Endothelial cell of hepatic sinusoid (primary cell): ENCODE data around the gene CCDC137.

Source experiments
- in situ Hi-C: cut with HindIII; loops from 2 replicates; pipeline ENCODE4 v1.10.0; 2017; ENCODE audit warnings: low sequenced_read_pairs

Gene CCDC137

DNA sequence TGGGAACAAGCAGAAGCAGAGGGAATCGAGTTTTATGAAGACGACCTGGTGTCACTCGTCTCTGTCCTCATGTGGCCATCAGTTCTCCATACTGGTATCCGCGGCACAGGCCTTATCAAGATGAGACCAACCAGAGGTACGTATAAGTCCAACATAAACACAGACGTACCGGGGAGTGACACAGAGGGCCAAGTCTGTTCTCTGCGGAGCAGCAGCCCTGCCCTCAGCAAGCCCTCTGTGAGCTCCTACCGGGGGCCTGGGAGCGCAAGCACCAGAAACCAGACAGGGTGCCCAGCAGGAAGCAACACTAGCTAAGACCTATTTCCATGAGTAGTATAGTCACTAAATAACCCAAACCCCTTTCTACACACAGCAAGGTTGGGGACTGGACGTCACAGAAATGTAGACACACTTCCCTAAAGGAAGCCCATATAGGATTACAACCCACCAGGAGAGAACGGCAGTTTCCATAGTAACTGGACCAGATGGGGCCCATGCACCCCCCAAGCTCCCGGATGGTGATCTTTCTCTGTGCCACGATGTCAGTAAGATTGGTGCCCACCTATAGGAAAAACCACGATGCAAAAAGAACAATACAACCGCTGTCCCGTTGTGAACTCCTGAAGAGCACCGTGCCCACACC is 16.1 kb downstream of the CCDC137 start:
- in situ Hi-C loops: no loop called here

DNA sequence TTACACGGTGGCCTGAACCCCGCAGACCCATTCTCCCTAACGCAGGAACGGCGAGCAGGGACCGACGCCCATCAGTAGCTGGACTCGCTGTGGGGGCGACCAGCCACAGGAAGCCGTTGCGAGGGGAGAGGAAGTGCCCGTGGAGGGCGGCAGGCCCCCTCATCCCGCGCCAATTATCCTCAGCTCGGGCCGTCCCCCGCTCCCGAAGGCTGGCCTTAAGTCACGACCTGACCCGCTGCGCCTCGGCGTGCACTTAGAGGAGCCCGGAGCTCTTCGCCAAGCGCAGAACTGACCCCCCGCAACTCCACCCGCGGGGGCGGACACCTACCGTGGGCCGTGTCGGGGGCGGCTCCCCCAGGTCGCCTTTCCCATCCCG is 16.7 kb downstream of the CCDC137 start:
- in situ Hi-C loops: no loop called here

DNA sequence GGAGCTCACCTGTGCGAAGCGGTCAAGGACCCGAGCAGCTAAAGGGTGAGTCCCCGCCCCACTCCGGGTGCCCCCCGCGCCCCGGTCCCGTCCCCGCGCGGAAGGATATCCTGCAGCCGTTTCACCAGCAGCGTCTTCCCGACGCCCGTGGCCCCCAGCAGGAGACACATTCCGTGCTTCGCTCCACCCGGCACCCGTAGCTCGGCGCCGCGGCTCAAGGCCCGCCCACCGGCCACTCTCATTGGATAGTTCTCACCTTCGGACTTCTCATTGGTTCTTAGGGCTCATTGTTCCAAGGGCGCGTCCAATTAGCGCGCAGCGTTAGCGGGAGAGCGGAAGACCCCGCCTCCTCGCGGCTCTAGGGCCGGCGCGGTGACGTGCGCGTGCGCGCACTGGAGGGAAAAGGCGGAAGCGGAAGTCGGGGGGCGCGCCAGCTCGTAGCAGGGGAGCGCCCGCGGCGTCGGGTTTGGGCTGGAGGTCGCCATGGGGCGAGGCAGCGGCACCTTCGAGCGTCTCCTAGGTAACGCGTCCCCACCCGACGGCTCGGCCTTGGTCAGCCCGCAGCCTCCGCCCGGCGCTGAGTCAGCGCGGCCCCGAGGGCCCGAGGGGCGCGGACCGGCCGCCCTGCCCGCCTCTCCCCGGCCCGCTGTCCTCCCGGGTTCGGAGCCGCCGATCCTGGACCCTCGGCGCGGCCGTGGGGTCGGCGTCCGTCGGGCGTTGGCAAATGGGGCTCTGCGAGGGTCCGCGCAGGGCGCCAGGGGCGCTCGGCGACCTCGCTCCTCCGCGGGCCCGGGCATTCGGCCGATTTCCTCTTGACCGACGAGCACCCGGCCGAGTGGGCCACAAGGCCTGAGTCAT is 17.3 kb downstream of the CCDC137 start, which contains the start of the genes ARL16 and HGS:
ARL16 (minus strand) TSS at position 214 of the 858 bp plus-strand sequence; CDS start at position 170, 44 bp downstream.
HGS (plus strand) TSS at position 428 of the 858 bp plus-strand sequence; CDS start at position 484, 56 bp downstream.
- in situ Hi-C loops: no loop called here

DNA sequence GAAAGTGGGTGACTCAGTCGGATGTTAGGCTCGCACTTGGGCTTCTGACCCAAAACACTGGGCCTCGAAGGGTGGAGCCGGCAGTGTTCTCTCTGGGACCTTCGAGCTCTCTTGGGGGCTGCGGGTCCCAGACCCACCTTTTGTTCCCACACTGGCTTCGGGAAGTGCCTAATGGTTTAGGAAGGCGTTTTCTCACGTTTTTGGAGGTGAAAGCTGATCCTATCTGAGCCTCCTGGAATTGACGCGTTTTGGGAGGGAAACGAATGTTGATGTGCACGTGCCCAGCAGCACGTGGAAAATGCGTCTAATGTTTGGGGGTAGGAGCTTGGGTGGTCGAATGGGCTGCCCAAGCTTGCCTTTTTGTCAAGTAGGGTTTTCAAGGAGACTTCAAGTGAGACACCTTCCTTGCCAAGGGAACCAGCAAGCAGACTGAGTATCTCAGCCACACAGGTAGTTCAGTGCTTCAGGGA is 17.9 kb downstream of the CCDC137 start:
- in situ Hi-C loops: no loop called here

DNA sequence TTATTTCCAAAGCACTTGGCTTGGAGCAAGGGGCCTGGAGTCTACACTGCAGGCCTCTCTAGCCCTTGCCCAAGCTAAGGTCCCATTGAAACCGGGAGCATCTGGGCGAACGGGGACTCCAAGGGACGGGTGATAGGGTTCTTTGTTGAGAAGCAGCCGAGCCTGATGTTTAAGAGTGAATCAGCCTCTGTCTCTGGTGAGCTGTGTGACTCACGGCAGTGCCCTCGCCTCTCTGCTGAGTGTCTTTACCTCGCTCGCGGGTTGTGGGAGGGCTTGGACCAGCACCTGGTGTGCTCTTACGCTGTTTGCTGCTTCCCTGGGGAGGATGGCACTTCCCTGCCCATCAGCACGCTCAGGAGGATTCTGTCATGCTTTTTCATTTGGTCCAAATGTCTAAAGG is 18.6 kb downstream of the CCDC137 start:
- in situ Hi-C loops: loop anchor here (5.0 kb wide), 1 partner anchor 108 kb away; no protein-coding TSS in a partner anchor

DNA sequence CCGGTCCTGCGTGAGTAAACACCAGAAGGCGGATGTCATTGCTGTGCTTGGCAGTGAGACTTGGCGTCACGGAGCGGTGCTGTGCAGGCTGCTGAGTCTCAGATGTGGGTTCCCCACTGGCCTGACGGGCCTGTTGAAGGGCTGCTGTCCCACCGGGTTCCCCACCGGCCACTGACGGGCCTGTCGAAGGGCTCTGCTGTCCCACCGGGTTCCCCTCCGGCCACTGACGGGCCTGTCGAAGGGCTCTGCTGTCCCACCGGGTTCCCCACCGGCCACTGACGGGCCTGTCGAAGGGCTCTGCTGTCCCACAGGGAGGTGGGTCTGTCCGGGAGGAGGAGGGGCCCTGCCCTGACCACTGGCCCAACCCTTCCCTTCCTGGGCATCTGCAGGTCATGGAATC is 20.1 kb downstream of the CCDC137 start:
- in situ Hi-C loops: loop anchor here (5.0 kb wide), 1 partner anchor 109 kb away; no protein-coding TSS in a partner anchor

DNA sequence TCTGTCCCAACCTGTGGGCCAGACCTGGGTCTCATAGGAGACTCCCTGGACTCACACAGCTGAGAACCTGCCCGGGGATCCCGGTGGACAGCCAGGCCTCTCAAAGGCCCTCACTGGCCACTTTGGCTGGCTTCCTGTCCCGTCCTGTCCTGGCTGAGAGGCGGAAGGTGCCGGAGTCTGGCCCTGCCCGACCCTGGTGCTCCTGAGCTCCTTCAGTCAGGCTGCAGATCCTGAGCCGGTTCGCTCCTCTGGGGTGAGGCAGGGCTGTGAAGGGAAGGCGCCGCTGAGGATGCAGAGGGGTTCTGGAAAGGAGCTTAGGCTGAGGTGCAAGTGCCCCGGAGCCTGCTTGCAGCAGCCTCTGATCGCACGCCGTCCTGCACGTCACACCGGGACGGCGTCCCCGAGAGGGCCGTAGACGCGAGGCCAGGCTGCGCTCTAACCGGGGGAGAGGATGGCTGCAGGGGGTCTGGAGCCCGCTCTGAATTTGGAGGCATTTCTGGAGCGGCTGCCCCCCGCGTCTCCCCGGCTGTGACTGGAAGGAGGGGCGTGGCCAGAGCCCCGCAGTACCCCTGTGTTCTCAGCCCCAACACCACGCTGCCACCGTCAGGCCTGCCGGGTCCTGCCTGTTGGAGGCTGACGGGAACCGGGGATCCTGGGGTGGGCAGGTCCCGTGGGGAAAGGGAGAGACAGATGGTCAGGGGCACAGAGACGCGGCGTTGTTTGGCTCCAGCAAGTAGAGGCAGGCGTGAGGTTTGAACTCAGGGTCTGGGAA is 21.4 kb downstream of the CCDC137 start:
- in situ Hi-C loops: loop anchor here (5.0 kb wide), 1 partner anchor 111 kb away; no protein-coding TSS in a partner anchor

DNA sequence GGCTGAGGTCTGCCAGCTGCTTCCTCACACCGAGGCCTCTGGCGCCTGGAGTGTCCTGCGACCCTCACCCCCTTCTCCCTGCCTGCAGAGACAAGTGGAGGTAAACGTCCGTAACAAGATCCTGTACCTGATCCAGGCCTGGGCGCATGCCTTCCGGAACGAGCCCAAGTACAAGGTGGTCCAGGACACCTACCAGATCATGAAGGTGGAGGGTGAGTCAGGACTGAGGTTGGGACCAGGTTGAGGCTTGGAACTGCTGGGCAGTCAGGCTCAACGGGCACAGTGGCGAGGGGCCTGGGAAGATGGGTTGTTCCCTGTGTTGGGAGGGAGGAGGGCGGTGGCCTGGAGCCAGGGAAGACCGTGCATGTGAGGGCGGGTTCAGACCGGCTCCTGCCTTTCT is 22.1 kb downstream of the CCDC137 start:
- in situ Hi-C loops: loop anchor here (5.0 kb wide), 1 partner anchor 111 kb away; no protein-coding TSS in a partner anchor

DNA sequence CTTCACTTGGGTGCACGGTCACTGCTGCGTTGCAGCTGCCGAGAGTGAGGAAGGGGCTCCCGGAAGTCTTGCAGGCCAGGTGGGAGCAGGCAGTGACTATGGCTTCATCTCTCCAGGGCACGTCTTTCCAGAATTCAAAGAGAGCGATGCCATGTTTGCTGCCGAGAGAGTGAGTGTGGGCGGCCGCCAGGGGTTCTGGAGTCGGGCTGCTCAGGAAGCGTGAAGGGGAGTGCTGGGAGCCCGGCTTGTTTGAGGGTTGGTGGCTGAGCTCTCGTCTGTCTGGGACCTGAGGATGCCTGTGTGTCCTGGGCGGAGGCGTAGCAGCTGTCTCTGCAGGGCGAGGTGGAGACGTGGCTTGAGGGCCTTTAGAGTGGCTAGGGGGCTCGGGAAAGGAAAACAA is 23.5 kb downstream of the CCDC137 start:
- in situ Hi-C loops: no loop called here

DNA sequence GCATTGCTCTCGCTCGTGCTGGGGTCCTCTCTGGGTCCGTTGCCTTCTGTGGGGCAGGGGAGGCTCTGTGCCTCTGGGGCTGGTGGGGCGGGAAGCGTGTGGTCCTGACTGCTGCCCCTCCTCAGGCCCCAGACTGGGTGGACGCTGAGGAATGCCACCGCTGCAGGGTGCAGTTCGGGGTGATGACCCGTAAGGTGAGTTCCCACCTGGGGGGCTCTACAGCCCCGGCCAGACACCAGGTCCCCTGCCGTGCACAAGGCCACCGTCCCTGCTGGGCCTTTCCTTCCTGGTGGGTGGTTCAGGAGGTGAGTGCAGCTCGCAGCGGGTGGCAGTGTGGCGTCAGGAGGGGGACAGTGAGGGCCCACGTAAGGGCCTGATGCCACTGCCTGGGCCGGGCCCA is 24.0 kb downstream of the CCDC137 start:
- in situ Hi-C loops: no loop called here

DNA sequence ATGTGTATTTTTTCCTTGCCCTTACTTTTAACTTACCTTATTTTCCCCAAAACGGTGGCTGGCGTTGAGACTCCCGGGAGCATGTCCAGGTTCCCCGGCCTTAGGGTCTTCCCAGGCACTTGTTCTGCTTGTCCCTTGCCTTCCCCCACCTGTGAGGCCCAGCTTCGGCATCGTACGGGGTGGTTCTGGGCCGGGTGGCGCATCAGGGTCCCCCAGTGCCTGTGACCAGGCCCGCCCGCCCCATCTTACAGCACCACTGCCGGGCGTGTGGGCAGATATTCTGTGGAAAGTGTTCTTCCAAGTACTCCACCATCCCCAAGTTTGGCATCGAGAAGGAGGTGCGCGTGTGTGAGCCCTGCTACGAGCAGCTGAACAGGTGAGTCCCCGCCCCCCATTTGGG is 24.7 kb downstream of the CCDC137 start:
- in situ Hi-C loops: no loop called here

DNA sequence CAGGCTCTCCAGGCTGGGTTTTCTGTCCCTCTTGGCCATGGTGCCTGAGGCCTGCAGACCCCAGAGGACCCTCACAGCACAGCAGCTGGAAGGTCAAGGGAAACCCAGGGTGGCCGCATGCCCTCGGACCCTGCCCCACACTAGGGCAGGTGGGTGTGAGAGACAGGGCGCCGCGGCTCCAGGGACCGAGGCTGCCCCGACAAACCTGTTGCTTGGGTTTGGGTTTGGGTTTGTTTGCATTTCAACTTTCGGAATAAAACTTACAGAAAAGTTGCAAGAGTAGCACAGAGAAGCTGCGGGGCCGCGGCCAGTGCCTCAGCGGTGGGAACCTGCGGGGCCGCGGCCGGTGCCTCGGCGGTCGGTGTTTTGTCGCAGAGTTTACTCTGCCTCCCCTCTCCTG is 25.1 kb downstream of the CCDC137 start:
- in situ Hi-C loops: no loop called here

DNA sequence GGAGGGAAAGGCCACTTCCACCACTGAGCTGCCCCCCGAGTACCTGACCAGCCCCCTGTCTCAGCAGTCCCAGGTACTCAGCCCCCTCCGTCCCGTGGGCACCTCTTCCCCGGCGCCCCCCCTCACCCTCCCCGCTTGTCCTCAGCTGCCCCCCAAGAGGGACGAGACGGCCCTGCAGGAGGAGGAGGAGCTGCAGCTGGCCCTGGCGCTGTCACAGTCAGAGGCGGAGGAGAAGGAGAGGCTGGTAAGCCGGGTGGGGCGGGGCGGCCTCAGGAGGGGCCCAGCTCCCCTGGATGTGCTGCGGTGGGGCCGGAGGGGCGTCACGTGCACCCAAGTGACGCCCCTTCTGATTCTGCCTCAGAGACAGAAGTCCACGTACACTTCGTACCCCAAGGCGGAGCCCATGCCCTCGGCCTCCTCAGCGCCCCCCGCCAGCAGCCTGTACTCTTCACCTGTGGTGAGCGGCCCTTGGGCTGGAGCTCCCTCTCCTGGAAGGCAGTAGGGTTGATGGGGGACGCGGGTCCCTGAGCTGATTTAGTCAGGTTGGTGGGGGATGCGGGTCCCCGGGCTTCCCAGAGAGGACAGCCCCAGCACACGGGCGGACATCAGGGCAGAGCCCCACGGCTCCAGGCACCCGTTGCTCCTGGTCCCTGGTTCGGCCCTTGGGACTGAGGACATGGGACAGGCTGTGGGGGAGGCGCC is 27.1 kb downstream of the CCDC137 start:
- in situ Hi-C loops: no loop called here

DNA sequence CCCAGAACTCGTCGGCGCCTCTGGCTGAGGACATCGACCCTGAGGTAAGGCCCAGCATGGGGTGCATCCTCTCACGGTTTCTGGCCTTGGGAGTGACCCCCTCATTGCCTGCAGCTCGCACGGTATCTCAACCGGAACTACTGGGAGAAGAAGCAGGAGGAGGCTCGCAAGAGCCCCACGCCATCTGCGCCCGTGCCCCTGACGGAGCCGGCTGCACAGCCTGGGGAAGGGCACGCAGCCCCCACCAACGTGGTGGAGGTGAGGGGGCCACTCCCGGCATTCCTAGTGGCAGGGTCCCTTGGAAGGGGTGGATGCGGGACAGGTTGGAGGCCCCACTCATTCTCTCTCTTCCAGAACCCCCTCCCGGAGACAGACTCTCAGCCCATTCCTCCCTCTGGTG is 28.3 kb downstream of the CCDC137 start:
- in situ Hi-C loops: no loop called here

DNA sequence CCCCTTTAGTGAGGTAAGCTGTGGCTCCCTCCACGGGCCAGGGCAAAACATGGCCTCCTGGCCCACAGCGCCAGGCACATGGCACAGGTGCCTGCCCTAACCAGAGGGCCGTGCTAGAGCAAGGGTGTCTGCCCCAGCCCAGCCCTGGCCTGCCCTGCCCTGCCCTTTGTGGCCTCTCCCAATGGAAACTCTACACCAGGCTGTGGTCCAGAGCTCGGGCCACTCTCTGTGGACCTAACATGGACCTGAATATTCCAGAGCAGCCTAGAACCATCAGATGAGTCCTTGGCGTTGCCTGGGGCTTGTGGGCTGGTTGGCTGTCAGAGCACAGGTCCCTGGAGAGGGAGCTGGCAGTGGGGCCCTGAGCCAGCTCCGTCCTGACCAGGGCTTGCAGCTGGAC is 28.7 kb downstream of the CCDC137 start:
- in situ Hi-C loops: no loop called here

DNA sequence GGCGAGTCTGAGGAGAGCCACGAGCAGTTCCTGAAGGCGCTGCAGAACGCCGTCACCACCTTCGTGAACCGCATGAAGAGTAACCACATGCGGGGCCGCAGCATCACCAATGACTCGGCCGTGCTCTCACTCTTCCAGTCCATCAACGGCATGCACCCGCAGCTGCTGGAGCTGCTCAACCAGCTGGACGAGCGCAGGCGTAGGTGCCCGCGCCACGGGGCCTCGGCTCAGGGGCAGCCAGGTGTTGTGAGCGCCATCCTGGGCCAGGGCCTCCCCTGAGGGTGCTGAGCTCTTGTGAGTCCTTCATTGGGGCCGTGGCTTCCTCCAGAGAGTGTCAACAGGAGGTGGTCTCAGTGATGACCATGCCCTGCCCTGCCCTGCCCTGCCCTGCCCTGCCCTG is 29.3 kb downstream of the CCDC137 start:
- in situ Hi-C loops: no loop called here

DNA sequence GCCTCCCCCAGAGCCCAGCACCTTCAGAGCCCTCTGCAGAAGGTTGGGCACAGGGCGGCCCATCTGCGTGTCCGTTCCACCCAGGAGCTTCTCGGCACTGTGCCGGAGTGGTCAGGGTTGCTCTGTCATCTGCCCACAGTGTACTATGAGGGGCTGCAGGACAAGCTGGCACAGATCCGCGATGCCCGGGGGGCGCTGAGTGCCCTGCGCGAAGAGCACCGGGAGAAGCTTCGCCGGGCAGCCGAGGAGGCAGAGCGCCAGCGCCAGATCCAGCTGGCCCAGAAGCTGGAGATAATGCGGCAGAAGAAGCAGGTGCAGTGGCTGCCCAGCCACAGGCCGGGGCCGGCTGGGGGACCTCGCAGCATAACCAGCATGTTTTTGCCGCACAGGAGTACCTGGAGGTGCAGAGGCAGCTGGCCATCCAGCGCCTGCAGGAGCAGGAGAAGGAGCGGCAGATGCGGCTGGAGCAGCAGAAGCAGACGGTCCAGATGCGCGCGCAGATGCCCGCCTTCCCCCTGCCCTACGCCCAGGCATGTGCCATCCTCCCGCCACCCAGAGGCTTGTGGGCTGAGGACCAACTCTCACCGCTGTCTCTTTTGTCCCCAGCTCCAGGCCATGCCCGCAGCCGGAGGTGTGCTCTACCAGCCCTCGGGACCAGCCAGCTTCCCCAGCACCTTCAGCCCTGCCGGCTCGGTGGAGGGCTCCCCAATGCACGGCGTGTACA is 29.8 kb downstream of the CCDC137 start:
- in situ Hi-C loops: no loop called here

DNA sequence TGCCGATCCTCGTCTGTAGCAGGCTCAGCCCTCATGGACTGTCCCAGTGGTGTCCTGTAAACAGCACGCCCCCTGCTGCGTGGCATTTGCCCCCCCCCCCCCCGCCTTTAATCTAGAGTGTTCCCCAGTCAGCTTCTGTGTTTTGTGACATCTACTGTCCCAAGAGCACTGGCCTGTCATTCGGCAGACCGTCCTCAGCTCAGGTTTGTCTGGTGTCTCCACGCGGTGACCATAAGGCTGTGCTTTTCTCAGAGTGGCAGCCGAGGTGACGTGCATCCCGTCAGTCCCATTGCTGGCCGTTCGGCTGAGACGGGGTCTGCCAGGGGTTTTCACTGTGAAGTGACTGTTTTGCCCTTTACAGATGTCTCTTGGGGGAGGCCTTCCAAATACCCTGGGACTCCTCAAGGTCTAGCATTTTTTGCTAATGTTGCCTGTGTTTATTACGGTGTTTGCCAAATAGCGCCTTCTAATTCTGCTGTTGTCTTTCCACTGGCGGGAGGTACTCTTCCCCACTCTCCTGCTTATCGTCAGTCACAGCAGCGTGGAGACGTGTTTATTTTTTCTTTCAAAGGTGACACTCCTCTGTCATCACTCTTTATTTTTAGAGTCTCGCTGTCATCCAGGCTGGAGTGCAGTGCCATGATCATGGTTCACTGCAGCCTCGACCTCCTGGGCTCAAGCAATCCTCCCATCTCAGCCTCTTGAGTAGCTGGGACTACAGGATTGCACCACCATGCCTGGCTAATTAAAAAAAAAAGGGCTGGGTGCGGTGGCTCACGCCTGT is 30.9 kb downstream of the CCDC137 start:
- in situ Hi-C loops: no loop called here
